Measurements from ENCODE around the gene VWA5B1.

GRCh38 chr1:20390589-20391331, 100.1 kb downstream of the VWA5B1 start:
- no peak for TF ChIP-seq CTCF (IDR thresholded peaks at IDR 0.05 in 8 of 11, conservative IDR thresholded peaks at IDR 0.05 in 3 of 11)
- no peak for TF ChIP-seq POLR2A (IDR thresholded peaks at IDR 0.05)
- no peak for TF ChIP-seq POLR2AphosphoS5 (IDR thresholded peaks at IDR 0.05)

Measured in spleen (tissue), 7 donors.